MCF 10A (cell line): ENCODE data around the gene FARS2. TPM values are rescaled to one million over a fixed set of nuclear protein-coding genes. Genes with fewer than 3 reads are reported as not detected.

ENCODE experiments used
- BruUV-seq: library from RNA; stranded (reverse); fragments of 400-500 nt; replicated peaks from 2 replicates; lab custom pipeline; 2021; lab: Mats Ljungman, UMichigan
- CTCF ChIA-PET: fragments of 300-600 bp; sonication (Branson Sonifier 250); formaldehyde crosslinking; extraction: SDS; loops from one replicate; lab custom pipeline; 2021; ENCODE audit warnings: antibody characterized with exemption, inconsistent platforms; lab: Yijun Ruan, JAX
- POLR2A ChIA-PET: fragments of 300-600, 350-650 bp; sonication (Branson Sonifier 250); formaldehyde crosslinking; extraction: SDS; loops from one replicate; lab custom pipeline; 2020; ENCODE audit warnings: antibody characterized with exemption, inconsistent platforms; lab: Yijun Ruan, JAX
- DNase-seq: peaks from one replicate; pipeline ENCODE4 v3.0.0-alpha.2; 2018; ENCODE audit not compliant: unreplicated experiment
- H3K27ac Mint-ChIP-seq: one replicate; pipeline ENCODE4 v1.8.0; 2022; ENCODE audit warnings: mild to moderate bottlenecking, low read depth, mixed read lengths; ENCODE audit not compliant: unreplicated experiment
- H3K27me3 Mint-ChIP-seq: one replicate; pipeline ENCODE4 v1.8.0; 2022; ENCODE audit warnings: mixed read lengths; ENCODE audit not compliant: insufficient read depth, unreplicated experiment
- H3K36me3 Mint-ChIP-seq: one replicate; pipeline ENCODE4 v1.8.0; 2022; ENCODE audit warnings: mild to moderate bottlenecking, moderate library complexity, mixed read lengths; ENCODE audit not compliant: insufficient read depth, unreplicated experiment
- H3K4me1 Mint-ChIP-seq: one replicate; pipeline ENCODE4 v1.8.0; 2022; ENCODE audit warnings: mixed read lengths; ENCODE audit not compliant: insufficient read depth, unreplicated experiment
- H3K4me3 Mint-ChIP-seq: one replicate; pipeline ENCODE4 v1.8.0; 2022; ENCODE audit warnings: mild to moderate bottlenecking, moderate library complexity, mixed read lengths; ENCODE audit not compliant: unreplicated experiment
- H3K9me3 Mint-ChIP-seq: one replicate; pipeline ENCODE4 v1.8.0; 2022; ENCODE audit warnings: mixed read lengths; ENCODE audit not compliant: unreplicated experiment
- CTCF ChIP-seq: fragments of 200-600 bp; IDR thresholded peaks from one replicate; pipeline ENCODE4 v1.8.0; 2022; ENCODE audit warnings: antibody characterized with exemption, mild to moderate bottlenecking; ENCODE audit not compliant: unreplicated experiment
- intact Hi-C: fragments of 100-400 bp; cut with micrococcal nuclease; formaldehyde crosslinking; loops from 2 replicates; pipeline ENCODE4 v1.14.1; 2022
- total RNA-seq: library from RNA; stranded (reverse); gene quantifications from 2 replicates; pipeline ENCODE4 v1.2.3, GENCODE V29; 2022

The FARS2 gene
- total RNA-seq, 1 experiment from 2014 or later: 18.2 TPM

GRCh38 chr6:5334341-5334740 is 73.0 kb downstream of the FARS2 start:
- DNase-seq: no peak
- H3K36me3 Mint-ChIP-seq: no peaks in the 10 kb centered on the region
- no peaks in the 10 kb centered on the region for H3K27me3 Mint-ChIP-seq
- CTCF ChIA-PET: no interaction called here
- peaks cover 7% of the 10 kb centered on the region for H3K4me1 Mint-ChIP-seq
- intact Hi-C loops: no loop called here
- TF ChIP-seq CTCF: no peak
- H3K4me3 Mint-ChIP-seq: no peak overlapping the region
- POLR2A ChIA-PET: no interaction called here
- no peak overlapping the region for H3K27ac Mint-ChIP-seq
- no TSS peak for BruUV-seq
- no peaks in the 10 kb centered on the region for H3K9me3 Mint-ChIP-seq

- Mint-ChIP-seq H3K4me1 (peaks cover 7% of the 10 kb centered on the region), H3K27me3 (no peaks in the 10 kb centered on the region), H3K4me3 (no peak overlapping the region), H3K27ac (no peak overlapping the region), H3K9me3 (no peaks in the 10 kb centered on the region), H3K36me3 (no peaks in the 10 kb centered on the region)
- ChIA-PET POLR2A (interaction anchor here (0.6 kb wide), 1 partner anchor 897 kb away, joined by 3 read pairs; no protein-coding TSS in a partner anchor), CTCF (no interaction called here)
- DNase-seq: no peak
- TF ChIP-seq CTCF: no peak
- BruUV-seq: no TSS peak
- intact Hi-C loops: no loop called here
Measured at GRCh38 chr6:5335020-5335419, 73.7 kb downstream of the FARS2 start.

- CTCF ChIA-PET: interaction anchor here (0.7 kb wide), 1 partner anchor 1202 kb away, joined by 4 read pairs; the partner anchor contains the start of gene ECI2
- H3K9me3 Mint-ChIP-seq: no peaks in the 10 kb centered on the region
- H3K4me1 Mint-ChIP-seq: peaks cover 7% of the 10 kb centered on the region
Measured at GRCh38 chr6:5337573-5337972, 76.3 kb downstream of the FARS2 start.

More at GRCh38 chr6:5337573-5337972, 76.3 kb downstream of the FARS2 start:
- intact Hi-C loops: no loop called here
- Mint-ChIP-seq H3K4me3 (no peak overlapping the region), H3K36me3 (no peaks in the 10 kb centered on the region), H3K27ac (no peak overlapping the region), H3K27me3 (no peaks in the 10 kb centered on the region)
- no TSS peak for BruUV-seq
- TF ChIP-seq CTCF: no peak
- POLR2A ChIA-PET: no interaction called here
- no peak for DNase-seq
